GM19468 (cell line): ENCODE measurements around the gene ERBB2.

Experiments
- ATAC-seq: cut with Tn5 transposase; IDR thresholded peaks from one replicate; pipeline ENCODE4 v1.9.1; 2021; ENCODE audit warnings: mild to moderate bottlenecking, moderate library complexity, moderate number of reproducible peaks; ENCODE audit not compliant: unreplicated experiment; ENCODE audit errors: extremely low read depth

The ERBB2 gene

DNA sequence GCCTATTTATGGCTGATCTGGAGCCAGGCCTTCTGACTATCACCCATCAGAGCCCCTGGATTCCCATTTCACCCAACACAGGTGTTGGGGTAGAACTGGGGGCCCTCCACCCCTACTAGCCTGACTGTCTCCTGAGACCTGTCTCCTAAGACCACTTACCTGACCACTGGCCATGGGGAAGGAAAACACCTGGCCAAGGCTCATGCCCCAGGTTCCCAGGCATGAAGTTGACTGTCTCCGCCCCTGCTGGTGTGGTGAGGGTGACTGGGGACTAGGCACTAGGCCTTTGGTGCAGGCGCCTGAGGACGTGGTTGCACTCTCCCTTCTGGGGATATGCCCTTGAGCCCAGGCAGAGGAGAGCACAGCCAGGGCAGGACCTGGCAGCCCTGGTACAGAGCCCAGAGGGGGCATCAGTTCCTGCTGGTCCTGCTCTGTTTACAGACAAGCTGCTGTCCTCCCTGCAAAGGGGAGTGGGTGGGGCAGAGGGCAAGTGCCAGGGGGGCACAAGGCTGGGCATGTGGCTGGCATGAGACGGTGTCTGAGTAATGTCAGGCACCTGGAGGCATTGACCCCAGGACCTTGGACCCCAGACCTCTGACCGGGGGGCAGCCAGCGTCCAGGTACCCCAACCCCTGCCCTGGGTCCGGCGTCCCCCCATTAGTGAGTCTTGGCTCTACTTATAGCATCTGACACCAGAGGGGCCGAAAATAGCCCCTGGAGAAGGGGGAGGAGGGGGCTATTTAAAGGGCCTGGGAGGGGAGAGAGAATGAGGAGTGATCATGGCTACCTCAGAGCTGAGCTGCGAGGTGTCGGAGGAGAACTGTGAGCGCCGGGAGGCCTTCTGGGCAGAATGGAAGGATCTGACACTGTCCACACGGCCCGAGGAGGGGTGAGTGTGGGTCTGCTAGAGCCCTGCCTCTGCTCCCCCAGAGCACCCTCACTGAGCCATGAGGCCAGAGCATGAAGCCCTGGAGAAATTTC, 35.0 kb upstream of the ERBB2 start, which contains the start of gene TCAP:
TSS of gene TCAP (plus strand) at position 769 of the 981 bp plus-strand sequence. CDS start at position 780, 11 bp downstream.
- no peak for ATAC-seq

DNA sequence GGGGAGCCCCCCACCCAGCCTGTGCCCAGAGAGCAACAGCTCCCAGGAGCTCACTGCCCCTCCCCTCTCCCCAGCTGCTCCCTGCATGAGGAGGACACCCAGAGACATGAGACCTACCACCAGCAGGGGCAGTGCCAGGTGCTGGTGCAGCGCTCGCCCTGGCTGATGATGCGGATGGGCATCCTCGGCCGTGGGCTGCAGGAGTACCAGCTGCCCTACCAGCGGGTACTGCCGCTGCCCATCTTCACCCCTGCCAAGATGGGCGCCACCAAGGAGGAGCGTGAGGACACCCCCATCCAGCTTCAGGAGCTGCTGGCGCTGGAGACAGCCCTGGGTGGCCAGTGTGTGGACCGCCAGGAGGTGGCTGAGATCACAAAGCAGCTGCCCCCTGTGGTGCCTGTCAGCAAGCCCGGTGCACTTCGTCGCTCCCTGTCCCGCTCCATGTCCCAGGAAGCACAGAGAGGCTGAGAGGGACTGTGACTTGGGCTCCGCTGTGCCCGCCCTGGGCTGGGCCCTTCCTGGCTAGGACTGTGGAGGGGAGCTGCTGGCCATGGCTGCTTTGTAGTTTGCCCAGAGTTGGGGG, 34.1 kb upstream of the ERBB2 start:
- no peak for ATAC-seq

DNA sequence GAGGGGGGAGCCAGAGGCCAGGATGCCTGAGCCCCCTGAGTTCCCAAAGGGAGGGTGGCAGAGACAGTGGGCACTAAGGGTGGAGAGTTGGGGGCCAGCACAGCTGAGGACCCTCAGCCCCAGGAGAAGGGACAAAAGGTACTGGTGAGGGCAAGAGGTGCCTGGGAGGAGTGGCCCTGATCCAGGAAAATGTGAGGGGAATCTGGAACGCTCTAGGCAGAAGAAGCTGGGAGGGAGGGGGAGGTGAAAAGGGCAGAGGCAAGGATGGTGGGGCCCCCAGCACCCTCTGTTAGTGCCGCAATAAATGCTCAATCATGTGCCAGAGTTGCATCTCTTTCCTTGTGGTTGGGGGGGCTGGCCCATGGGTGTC, 33.6 kb upstream of the ERBB2 start:
- ATAC-seq: no peak

DNA sequence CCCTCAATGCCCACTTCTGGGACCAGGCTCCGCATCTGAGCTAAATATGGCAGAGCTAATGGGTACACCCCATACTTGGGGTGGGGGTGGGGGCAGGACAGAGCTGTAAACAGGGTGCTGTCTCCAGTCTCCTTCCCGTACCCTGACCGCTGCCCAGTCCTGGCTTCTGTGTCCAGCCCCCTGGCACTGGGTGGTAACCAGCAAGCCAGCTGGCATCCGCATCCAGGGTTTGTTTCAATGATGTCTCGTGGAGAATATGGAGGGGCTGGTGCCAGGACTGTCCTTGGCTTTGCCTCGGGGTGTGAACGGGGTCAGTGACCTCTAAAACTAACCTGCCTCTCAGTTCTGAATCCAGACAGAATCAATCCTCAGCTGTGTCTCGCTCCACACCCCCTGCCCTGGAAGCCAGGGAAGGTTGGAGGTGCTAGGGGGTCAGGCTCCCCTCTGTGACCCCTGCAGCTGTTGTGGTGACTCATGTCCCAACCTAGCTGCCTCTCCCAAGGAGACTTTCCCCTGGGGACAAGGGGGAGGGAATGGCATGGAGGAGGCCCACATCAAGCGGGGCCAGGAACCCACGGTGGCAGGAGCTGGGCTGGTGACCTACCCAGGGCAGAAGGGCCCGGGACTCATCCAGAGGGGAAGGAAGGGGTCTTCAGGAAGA, 33.1 kb upstream of the ERBB2 start:
- no peak for ATAC-seq

DNA sequence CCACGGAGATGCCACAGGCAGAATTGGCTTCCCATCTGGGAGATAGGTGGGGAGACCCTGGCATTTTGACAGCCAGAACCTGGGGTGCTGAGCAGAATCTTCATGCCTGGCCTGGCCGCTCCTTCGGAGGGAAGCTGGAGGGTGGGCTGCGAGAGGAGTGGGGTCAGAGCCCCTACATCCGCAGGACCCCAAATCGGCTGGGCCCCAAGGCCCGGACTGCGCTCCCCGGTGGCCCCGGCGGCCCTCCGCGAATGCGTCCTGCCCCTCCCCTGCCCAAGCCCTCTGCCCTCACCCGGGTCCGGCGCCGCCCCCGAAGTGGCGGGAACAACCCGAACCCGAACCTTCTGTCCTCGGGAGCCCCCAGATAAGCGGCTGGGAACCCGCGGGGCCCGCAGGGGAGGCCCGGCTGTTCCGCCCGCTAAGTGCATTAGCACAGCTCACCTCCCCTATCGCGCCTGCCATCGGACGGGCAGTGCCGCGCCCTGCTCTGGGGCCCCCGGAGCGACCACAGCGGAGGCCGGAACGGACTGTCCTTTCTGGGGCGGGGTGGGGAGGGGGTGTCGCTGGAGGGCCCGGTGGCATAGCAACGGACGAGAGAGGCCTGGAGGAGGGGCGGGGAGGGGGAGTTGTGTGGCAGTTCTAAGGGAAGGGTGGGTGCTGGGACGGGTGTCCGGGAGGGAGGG, 32.5 kb upstream of the ERBB2 start:
- no peak for ATAC-seq

DNA sequence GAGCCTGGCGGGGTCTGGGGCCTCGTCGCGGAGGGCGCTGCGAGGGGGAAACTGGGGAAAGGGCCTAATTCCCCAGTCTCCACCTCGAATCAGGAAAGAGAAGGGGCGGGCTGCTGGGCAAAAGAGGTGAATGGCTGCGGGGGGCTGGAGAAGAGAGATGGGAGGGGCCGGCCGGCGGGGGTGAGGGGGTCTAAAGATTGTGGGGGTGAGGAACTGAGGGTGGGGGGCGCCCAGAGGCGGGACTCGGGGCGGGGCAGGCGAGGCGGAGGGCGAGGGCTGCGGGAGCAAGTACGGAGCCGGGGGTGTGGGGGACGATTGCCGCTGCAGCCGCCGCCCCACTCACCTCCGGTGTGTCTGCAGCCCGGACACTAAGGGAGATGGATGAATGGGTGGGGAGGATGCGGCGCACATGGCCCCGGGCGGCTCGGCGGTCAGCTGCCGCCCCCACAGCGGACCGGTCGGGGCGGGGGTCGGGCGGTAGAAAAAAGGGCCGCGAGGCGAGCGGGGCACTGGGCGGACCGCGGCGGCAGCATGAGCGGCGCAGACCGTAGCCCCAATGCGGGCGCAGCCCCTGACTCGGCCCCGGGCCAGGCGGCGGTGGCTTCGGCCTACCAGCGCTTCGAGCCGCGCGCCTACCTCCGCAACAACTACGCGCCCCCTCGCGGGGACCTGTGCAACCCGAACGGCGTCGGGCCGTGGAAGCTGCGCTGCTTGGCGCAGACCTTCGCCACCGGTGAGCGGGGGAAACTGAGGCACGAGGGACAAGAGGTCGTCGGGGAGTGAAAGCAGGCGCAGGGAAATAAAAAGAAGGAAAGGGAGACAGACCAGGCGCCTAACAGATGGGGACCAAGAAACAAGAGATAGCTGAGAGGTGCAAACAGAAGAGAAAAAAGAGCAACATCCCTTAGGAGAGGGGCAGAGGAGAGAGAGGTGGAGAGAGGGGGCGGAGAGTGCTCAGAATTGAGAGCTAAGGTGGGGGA, 31.6 kb upstream of the ERBB2 start, which contains the start of gene PNMT:
TSS of gene PNMT (plus strand) at position 509 of the 980 bp plus-strand sequence. CDS start at position 532, 23 bp downstream.
- ATAC-seq: no peak

DNA sequence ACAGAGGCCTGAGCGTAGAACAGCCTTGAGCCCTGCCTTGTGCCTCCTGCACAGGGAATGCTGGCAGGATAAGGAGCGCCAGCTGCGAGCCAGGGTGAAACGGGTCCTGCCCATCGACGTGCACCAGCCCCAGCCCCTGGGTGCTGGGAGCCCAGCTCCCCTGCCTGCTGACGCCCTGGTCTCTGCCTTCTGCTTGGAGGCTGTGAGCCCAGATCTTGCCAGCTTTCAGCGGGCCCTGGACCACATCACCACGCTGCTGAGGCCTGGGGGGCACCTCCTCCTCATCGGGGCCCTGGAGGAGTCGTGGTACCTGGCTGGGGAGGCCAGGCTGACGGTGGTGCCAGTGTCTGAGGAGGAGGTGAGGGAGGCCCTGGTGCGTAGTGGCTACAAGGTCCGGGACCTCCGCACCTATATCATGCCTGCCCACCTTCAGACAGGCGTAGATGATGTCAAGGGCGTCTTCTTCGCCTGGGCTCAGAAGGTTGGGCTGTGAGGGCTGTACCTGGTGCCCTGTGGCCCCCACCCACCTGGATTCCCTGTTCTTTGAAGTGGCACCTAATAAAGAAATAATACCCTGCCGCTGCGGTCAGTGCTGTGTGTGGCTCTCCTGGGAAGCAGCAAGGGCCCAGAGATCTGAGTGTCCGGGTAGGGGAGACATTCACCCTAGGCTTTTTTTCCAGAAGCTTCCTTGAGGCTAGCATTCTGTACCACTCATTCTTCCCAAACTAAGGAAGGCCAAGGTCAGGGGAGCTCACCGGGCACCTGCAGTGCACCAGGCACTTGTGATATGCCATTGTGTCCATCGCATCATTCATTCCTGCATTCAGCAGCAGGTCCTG, 29.7 kb upstream of the ERBB2 start:
- no peak for ATAC-seq

DNA sequence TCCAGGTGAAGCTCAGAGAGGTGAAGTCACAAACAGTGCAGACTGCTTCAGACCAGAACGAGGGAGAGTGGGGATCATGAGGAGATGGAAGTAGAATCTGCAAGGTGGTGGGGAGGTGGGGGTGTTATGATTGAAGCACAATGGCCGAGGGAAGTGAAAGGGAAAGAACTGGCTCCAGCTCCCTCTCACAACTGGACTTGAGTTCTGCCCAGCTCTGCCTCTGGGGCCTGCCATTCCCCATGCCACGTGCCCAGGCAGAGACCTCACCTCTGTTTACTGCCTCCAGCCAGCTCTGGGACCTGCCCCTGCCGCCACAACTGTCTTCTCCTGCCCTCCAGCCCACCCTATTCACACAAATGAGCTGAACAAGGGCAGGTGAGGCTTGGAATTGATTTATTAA, 29.1 kb upstream of the ERBB2 start:
- ATAC-seq: no peak

DNA sequence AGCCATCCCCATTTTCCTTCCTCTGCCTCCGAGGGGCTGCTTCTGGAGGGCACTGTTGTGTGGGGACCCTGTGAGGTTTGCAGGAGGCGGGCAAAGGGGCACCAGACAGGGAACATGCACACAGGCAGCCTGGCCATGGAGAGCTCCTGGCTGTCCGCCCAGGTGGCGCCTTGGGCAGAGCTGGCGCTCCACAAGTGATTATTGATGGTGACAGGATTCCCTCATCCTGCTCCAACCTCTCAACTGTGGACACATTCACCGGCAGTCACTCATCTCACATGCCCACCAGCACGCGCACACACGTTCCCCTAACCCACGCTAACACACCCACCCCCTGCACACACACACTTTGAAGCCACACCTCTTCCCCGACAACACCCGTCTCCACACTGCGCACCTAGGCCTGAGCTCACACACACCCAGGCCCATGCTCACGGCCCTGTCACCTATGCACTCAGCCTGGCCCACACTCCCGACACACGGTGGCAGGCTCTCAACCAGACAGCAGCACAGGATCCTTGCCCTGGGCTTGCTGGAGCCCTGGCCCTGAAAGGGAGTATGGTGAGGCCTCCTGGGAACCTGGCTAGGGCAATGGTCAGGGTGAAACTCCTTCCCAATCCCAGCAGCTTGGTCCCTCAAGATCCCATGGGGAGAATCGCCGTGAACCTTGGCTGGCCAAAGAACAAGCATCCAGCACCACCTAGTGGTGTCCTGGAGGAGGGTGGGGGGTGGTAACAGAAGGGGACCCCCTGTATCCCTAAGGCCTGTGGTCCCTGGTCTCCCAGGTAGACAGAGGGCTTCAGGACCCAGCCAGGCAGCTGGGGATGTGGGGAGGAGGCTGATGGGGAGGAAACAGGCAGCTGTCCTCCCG, 28.0 kb upstream of the ERBB2 start:
- no peak for ATAC-seq

DNA sequence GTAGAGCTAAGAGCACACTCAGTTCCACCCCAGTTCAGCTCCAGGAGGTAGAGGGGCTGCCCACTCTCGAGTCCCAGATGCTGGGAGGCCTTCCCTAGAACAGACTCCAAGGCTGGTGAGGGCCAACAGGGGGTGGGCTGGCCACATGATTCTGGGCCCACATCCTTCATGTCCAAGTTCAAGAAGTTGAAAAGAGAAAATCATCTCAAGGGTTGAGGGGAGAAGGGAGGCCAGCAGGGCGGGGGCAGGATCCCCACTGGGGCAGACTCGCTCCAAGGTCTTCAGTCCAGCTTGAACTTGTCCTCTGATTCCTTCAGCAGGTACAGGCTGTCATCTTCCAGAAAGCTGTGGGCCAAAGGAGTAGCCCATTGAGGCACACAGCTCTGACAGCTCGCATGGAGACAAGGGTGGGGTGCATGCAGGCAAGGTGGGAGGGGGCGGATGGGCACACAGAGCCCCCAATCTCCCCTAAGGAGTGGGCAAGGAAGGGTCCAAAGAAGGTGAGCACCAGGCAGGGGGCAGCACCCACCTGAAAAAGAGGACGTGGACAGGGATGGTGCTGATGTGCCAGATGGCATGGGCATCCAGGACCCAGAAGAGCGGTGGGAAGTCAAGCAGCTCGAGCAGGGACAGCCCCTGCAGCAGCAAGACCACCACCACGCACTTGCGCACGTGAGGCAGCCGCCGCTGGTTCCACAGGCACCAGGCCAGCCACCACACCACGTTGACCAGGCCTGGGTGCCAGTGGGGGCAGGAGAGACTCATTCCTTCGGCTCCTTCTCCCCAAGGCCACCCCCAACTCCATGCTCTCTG, 27.1 kb upstream of the ERBB2 start:
- ATAC-seq: no peak

DNA sequence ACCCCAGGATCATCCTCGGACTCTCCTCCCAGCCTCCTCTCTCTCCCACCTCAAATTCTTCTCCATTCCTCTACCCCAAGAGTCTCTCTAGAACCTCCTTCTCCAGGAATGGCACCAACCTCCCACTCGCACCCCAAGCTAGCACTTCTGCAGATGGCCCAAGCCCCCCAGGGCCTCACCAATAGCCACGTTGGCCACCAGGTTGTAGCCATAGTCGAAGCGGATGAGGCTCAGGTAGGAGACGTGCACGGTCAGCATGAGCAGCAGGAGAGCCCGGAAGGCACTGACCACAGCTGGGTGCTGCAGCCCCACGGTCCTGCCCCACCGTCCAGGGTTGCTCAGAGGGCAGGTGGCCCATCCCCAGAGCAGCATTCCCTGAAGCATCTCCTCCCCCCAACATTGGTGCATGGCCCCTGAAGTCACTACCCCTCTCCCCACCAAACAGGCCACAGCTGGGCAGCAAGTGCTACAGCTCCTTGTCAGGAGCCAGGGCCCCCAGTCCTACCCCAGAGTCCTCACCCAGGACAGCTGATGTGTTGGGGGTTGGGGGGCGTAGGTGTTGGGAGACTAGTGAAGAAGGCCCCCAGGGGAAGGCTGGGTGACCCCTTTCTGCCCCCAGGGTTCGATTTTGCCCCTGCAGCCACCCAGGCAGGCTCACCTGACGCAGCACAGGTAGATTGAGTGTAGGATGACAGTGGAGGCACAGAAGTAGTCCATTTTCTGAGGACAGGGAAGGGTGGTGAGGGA, 26.4 kb upstream of the ERBB2 start:
- ATAC-seq: no peak

DNA sequence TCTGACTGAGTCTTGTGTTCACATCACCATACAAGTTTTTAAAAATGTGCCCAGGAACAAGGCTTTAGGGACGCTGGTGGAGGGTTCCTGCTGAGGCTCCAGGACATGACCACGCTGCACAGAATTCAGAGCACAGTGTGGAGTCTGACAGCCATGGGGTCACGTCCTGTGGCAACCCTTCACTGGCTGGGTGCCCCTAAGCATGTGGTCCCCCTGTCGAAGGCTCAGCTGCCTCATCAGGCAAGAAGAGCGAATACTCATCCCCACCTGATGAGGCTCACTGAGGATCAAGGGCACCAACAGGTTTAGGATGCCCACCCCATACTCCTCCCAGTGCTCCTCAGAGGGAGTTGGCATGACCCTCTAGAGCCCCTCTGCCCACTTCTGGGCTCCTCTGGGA, 25.7 kb upstream of the ERBB2 start:
- ATAC-seq: no peak

DNA sequence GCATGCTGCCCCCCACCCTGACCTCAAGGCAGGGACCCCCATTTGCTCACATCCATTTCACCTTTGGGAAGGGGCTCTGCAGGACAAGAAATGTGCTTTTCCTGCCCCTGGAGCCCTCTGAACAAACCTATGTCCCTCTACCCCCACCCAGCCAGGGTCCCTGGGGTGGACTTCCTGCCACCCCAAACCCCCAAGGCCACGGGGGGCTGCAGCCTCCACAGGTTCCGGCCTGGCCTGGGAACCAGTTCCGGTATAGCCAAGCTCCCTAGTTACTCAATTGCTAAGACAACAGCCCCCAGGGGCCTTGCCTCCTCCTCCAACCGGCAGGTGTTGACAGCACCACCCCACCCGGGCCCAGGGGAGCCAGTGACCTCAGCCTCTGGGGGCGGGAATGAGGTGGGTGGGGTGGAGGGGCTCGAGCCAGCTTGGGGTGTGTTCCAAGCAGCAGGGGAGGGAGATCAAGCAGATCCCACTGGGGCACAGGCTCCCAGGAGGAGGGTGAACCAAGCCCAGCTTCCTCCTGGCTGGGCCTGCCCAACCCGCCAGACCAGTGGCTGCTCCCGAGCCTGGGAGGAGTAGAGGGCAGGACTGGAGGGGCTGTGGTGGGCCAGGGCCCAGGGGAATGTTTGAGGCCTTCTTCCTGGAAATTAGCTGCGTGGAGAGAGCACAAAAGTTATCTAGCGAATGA, 25.0 kb upstream of the ERBB2 start:
- ATAC-seq: no peak

DNA sequence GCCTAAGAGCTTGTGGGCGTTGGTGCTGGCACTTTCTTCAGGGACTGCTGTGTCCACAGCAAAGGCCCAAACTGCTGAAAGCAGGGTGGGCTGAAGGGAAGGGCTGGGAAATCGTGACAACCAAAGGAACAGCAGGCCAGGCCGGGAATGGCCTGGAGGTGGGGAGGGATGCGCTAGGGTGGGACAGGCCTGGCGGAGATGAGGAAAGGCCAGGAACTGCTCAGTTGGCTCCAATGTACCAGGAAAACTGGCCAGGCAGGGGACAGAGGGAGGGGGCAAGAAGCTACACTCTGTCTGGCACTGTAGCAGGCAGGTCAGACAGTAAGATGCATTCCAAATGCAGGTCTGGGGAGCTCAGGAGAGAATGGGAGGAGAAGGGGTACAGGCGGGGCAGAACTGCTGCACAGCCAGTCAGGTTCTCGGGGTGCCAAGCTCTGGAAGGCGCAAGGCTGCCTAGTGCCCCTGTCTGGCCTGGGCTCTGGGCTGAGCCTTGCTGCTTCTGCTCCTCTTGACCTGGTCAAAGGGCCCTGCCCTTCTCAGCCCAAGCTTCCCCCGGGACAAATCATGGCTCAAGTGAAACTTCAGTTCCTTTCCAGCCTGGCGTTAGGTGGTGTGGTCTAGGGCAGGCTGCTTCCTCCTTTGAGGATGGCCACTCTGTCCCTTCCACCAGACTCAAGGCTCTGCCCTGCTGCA, 24.3 kb upstream of the ERBB2 start:
- no peak for ATAC-seq
